ENCODE data around the gene PREX1.

DNA sequence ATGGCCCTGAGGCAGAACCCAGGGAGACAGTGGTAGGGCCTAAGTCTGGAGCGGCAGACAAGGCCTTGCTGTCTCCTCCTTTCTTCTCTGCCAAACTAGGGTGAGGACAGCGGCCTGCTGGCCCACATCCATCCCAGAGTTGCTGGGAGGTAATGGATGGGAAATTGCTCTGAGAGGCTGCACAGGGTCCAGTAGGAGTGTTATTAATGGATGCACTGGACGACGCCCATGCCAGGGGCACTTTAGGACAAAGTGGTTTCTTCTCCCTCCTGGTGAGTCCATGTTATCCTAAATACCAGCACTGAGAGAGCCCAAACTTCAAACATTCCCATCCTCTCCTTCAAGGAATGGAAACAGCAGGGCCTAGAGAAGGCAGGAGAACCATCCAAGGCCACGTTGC lies 28.3 kb upstream of the PREX1 start:
- TF ChIP-seq, protein P1, sequence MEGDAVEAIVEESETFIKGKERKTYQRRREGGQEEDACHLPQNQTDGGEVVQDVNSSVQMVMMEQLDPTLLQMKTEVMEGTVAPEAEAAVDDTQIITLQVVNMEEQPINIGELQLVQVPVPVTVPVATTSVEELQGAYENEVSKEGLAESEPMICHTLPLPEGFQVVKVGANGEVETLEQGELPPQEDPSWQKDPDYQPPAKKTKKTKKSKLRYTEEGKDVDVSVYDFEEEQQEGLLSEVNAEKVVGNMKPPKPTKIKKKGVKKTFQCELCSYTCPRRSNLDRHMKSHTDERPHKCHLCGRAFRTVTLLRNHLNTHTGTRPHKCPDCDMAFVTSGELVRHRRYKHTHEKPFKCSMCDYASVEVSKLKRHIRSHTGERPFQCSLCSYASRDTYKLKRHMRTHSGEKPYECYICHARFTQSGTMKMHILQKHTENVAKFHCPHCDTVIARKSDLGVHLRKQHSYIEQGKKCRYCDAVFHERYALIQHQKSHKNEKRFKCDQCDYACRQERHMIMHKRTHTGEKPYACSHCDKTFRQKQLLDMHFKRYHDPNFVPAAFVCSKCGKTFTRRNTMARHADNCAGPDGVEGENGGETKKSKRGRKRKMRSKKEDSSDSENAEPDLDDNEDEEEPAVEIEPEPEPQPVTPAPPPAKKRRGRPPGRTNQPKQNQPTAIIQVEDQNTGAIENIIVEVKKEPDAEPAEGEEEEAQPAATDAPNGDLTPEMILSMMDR (conservative IDR thresholded peaks at IDR 0.05; ENCODE audit: low read depth in 2 of 2) = no peak
- TF ChIP-seq POLR2AphosphoS5 (IDR thresholded peaks at IDR 0.05; ENCODE audit: low read depth) (no peak), EZH2 (IDR thresholded peaks at IDR 0.05; ENCODE audit: low read depth, unreplicated experiment) (no peak), NANOG (IDR thresholded peaks at IDR 0.05; ENCODE audit: borderline replicate concordance) (no peak), ZNF331 (CRISPR knock-in tag; IDR thresholded peaks at IDR 0.05; ENCODE audit: low read depth) (no peak), JUNB (IDR thresholded peaks at IDR 0.05; ENCODE audit: unreplicated experiment) (no peak), CREB1 (CRISPR knock-in tag; IDR thresholded peaks at IDR 0.05; ENCODE audit: low read depth) (no peak)
- TF ChIP-seq, protein P2, sequence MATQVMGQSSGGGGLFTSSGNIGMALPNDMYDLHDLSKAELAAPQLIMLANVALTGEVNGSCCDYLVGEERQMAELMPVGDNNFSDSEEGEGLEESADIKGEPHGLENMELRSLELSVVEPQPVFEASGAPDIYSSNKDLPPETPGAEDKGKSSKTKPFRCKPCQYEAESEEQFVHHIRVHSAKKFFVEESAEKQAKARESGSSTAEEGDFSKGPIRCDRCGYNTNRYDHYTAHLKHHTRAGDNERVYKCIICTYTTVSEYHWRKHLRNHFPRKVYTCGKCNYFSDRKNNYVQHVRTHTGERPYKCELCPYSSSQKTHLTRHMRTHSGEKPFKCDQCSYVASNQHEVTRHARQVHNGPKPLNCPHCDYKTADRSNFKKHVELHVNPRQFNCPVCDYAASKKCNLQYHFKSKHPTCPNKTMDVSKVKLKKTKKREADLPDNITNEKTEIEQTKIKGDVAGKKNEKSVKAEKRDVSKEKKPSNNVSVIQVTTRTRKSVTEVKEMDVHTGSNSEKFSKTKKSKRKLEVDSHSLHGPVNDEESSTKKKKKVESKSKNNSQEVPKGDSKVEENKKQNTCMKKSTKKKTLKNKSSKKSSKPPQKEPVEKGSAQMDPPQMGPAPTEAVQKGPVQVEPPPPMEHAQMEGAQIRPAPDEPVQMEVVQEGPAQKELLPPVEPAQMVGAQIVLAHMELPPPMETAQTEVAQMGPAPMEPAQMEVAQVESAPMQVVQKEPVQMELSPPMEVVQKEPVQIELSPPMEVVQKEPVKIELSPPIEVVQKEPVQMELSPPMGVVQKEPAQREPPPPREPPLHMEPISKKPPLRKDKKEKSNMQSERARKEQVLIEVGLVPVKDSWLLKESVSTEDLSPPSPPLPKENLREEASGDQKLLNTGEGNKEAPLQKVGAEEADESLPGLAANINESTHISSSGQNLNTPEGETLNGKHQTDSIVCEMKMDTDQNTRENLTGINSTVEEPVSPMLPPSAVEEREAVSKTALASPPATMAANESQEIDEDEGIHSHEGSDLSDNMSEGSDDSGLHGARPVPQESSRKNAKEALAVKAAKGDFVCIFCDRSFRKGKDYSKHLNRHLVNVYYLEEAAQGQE (IDR thresholded peaks at IDR 0.05; ENCODE audit: unreplicated experiment) = no peak
- TF ChIP-seq, protein P3, sequence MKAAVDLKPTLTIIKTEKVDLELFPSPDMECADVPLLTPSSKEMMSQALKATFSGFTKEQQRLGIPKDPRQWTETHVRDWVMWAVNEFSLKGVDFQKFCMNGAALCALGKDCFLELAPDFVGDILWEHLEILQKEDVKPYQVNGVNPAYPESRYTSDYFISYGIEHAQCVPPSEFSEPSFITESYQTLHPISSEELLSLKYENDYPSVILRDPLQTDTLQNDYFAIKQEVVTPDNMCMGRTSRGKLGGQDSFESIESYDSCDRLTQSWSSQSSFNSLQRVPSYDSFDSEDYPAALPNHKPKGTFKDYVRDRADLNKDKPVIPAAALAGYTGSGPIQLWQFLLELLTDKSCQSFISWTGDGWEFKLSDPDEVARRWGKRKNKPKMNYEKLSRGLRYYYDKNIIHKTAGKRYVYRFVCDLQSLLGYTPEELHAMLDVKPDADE (IDR thresholded peaks at IDR 0.05) = no peak
